PC-9 (cell line): ENCODE results near the gene ACSM2B.
"Not testable (repeated sequence)": the region's sequence is repeated elsewhere in the genome, so short reads cannot be mapped to it uniquely, and the experiment has no call there.

Experiments used
- CTCF ChIP-seq: fragments of 200-600 bp; sonication (generic); conservative IDR thresholded peaks from 2 replicates; pipeline ENCODE4 v1.6.1; 2017; ENCODE audit warnings: mixed run types, antibody characterized with exemption, mild to moderate bottlenecking, moderate library complexity
- EZH2 ChIP-seq: fragments of 200-600 bp; sonication (generic); IDR thresholded peaks from 2 replicates; pipeline ENCODE4 v1.8.0; 2017; ENCODE audit warnings: antibody characterized with exemption, low read depth

GRCh38 chr16:20540603-20541316, 35.4 kb downstream of the ACSM2B start:
- TF ChIP-seq CTCF, EZH2: not testable (repeated sequence)
